ENCODE data around the gene S1PR5. TPM values are rescaled to one million over a fixed set of nuclear protein-coding genes. Genes with fewer than 3 reads are reported as not detected.
"Not testable (repeated sequence)": the region's sequence is repeated elsewhere in the genome, so short reads cannot be mapped to it uniquely, and the experiment has no call there.

The S1PR5 gene
- total and polyA plus RNA-seq, 12 donors: 0.14 to 3.0 (median 0.55) TPM; not detected in 1

DNA sequence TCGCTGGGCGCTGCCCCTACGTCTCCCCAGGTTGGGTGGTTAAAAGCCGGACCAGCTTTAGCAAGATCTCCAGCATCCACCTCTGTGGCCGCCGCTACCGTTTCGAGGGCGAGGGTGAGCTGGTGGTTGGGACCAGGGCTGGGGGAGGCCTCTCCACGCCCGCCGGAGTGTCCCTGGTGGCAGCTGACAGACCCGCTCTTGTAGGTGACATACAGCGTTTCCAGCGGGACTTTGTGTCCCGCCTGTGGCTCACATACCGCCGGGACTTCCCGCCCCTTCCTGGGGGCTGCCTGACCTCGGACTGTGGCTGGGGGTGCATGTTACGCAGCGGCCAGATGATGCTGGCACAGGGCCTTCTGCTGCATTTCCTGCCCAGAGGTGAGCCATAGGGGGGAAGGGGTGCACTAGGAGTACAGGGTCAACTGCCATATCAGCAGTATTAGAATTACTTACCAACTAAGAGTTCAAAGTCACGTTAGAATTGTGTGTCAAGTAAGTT is 27.6 kb upstream of the S1PR5 start:
- Histone ChIP-seq H3K4me1 (replicated peaks in 1 of 2) (peaks cover 10 to 18% of the 10 kb centered on the region in 2 donors), H3K27me3 (no peaks in the 10 kb centered on the region), H3K9me3 (replicated peaks in 1 of 3) (no peaks in the 10 kb centered on the region), H3K27ac (peak overlapping the region in 3 of 5 donors; percentile 84 to 91 (median 90)), H3K4me3 (peak overlapping the region in 2 of 4 donors; percentile 5 to 75), H3K36me3 (replicated peaks in 1 of 2) (peaks cover 0 to 23% of the 10 kb centered on the region in 2 donors)
- DNase-seq: peak in 5 of 7 donors; percentile 36 to 56 (median 44)
- intact Hi-C loops (cut with DNase I): no loop called here
- TF ChIP-seq POLR2A (IDR thresholded peaks at IDR 0.05): no peak
- TF ChIP-seq, protein P1, sequence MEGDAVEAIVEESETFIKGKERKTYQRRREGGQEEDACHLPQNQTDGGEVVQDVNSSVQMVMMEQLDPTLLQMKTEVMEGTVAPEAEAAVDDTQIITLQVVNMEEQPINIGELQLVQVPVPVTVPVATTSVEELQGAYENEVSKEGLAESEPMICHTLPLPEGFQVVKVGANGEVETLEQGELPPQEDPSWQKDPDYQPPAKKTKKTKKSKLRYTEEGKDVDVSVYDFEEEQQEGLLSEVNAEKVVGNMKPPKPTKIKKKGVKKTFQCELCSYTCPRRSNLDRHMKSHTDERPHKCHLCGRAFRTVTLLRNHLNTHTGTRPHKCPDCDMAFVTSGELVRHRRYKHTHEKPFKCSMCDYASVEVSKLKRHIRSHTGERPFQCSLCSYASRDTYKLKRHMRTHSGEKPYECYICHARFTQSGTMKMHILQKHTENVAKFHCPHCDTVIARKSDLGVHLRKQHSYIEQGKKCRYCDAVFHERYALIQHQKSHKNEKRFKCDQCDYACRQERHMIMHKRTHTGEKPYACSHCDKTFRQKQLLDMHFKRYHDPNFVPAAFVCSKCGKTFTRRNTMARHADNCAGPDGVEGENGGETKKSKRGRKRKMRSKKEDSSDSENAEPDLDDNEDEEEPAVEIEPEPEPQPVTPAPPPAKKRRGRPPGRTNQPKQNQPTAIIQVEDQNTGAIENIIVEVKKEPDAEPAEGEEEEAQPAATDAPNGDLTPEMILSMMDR (IDR thresholded peaks at IDR 0.05): peak in 2 of 6 experiments; percentile 3 to 5
- WGBS, 4 donors: 26 to 34% (median 30%) methylated on average over 2 to 23 of the region's 23 CpGs

DNA sequence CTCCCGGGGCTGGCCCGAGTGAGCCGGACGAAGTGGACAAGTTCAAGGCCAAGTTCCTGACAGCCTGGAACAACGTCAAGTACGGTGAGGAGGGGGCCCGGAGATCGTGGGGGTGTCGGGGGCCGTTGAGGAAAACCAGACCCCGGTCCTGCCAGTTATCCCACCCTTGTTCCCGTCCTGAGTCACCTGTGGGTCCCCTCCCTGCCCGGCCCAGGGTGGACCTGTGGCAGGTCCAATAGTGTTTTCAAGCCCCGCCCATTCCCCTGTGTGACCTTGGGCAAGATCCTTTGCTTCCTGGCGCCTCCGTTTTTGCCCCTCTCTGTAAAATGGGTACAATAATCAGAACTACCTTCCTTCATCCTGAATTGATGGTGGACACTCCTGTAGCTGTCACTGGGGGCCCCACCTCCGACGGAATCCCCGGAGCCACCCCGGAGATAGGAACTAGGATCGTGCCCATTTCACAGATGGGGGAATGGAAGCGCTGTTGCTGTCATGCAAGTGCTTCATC is 27.1 kb upstream of the S1PR5 start:
- DNase-seq: peak in 6 of 7 donors; percentile 54 to 76 (median 71)
- Histone ChIP-seq H3K36me3 (replicated peaks in 1 of 2) (peaks cover 0 to 18% of the 10 kb centered on the region in 2 donors), H3K27ac (peak overlapping the region; percentile 57 to 91 (median 90)), H3K4me1 (replicated peaks in 1 of 2) (peaks cover 10 to 18% of the 10 kb centered on the region in 2 donors), H3K4me3 (peak overlapping the region; percentile 59 to 84 (median 80)), H3K27me3 (no peaks in the 10 kb centered on the region), H3K9me3 (replicated peaks in 1 of 3) (no peaks in the 10 kb centered on the region)
- intact Hi-C loops (cut with DNase I): no loop called here
- TF ChIP-seq POLR2A (IDR thresholded peaks at IDR 0.05): no peak
- TF ChIP-seq, protein P1 (IDR thresholded peaks at IDR 0.05): no peak
- 1 to 65% (median 20%) methylated on average over 6 to 22 of the region's 22 CpGs for WGBS, 4 donors

DNA sequence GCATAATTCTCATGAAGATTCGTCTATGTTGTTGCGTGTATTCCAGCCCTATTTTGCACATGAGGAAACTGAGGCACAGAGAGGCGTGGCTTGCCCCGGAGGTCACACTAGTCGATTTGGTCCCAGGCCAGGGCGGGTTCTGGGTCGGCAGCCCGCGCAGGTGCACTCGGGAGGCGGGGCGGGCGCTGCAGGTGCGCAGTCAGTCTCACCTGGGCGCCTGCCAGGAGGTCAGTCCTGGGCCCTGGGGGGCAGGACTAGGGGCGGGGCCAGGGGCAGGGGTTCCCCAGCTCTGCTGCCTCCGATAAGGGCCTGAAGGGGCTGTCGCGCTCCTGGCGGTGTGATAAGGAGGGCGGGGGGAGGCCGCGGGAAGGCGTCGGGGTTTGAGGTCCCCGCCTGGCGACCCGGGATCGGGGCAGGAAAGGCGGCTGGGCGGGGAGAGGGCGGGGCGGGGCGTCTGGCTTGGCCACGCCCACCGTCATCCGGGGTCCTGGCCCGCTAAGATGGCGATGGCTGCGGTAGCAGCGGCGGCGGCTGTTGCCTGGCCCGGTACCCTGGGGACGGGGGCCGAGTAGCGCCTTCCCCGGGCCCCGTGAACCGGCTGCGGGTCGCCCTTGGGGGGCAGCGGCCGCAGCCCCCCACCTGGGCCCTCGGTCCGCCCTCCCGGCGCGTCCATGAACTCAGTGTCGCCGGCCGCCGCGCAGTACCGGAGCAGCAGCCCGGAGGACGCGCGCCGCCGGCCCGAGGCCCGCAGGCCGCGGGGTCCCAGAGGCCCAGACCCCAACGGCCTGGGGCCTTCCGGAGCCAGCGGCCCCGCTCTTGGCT is 26.4 kb upstream of the S1PR5 start, which contains the start of gene ATG4D:
Gene ATG4D (plus strand): TSS at position 485 of the 822 bp plus-strand sequence. CDS start 187 bp downstream, at position 672.
- H3K27me3 ChIP-seq: no peaks in the 10 kb centered on the region
- H3K36me3 ChIP-seq (replicated peaks in 1 of 2): peaks cover 0 to 12% of the 10 kb centered on the region in 2 donors
- TF ChIP-seq POLR2A (IDR thresholded peaks at IDR 0.05): peak; percentile 36 to 75
- TF ChIP-seq, protein P1 (IDR thresholded peaks at IDR 0.05): no peak
- peak; percentile 67 to 86 (median 80) for DNase-seq
- H3K9me3 ChIP-seq (replicated peaks in 1 of 3): no peaks in the 10 kb centered on the region
- peak within 1 kb of the TSS; percentile 59 to 84 (median 80) for H3K4me3 ChIP-seq
- H3K27ac ChIP-seq: peak within 1 kb of the TSS; percentile 57 to 91 (median 90)
- H3K4me1 ChIP-seq (replicated peaks in 1 of 2): peaks cover 10 to 18% of the 10 kb centered on the region in 2 donors
- intact Hi-C loops (cut with DNase I): no loop called here
- WGBS, 4 donors: 1 to 3% (median 2%) methylated on average over 5 to 79 of the region's 79 CpGs

DNA sequence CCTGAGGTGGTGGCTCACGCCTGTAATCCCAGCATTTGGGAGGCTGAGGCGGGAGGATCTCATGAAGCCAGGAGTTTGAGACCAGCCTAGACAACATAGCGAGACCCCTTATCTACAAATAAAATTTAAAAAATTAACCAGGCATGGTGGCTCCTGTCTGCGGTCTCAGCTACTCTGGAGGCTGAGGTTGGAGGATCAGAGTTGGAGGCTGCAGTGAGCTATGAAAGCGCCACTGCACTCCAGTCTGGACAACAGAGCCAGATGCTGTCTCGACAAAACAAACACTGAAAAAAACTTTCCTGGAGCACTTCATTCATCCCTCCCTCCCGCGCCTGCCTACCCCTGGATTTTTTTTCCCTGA is 25.8 kb upstream of the S1PR5 start:
- Histone ChIP-seq H3K36me3 (replicated peaks in 1 of 2) (peaks cover 0 to 11% of the 10 kb centered on the region in 2 donors), H3K27ac (no peak overlapping the region), H3K4me1 (replicated peaks in 1 of 2) (peaks cover 10 to 18% of the 10 kb centered on the region in 2 donors), H3K4me3 (peak overlapping the region in 2 of 4 donors; percentile 75 to 84), H3K9me3 (replicated peaks in 1 of 3) (no peaks in the 10 kb centered on the region), H3K27me3 (no peaks in the 10 kb centered on the region)
- DNase-seq: no peak
- WGBS, 4 donors: 46 to 61% (median 54%) methylated on average over 7 to 8 of the region's 8 CpGs
- intact Hi-C loops (cut with DNase I): no loop called here
- TF ChIP-seq, protein P1 (IDR thresholded peaks at IDR 0.05): no peak
- TF ChIP-seq POLR2A (IDR thresholded peaks at IDR 0.05): no peak

DNA sequence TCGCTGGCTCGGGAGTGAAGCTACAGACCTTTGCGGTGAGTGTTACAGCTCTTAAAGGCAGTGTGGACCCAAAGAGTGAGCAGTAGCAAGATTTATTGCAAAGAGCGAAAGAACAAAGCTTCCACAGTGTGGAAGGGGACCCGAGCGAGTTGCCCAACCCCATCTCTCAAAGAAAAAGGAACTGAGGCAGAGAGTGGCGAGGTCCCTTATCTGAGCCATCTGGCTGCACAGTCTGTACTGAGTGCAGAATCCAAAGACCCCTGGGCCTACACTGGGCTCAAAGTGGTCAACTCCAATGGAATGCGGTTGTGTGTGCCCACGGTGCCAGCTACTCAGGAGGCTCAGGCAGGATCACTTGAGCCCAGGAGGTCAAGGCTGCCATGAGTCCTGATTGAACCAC is 21.8 kb upstream of the S1PR5 start:
- H3K36me3 ChIP-seq (replicated peaks in 1 of 2); intact Hi-C loops (cut with DNase I); DNase-seq; H3K4me1 ChIP-seq (replicated peaks in 1 of 2); H3K27ac ChIP-seq; H3K4me3 ChIP-seq; H3K9me3 ChIP-seq (replicated peaks in 1 of 3); H3K27me3 ChIP-seq: not testable (repeated sequence)
- 56 to 70% (median 64%) methylated on average over 7 to 9 of the region's 9 CpGs for WGBS, 4 donors
